Stimulated activated CD4-positive, alpha-beta T cell treated with anti-CD3 and anti-CD28 coated beads, Interleukin-4, amount 100 ng/mL, for 1 hour (primary cell): ENCODE data around the gene TCN1.
"Not testable (repeated sequence)": the region's sequence is repeated elsewhere in the genome, so short reads cannot be mapped to it uniquely, and the experiment has no call there.

Experiments used
- DNase-seq: peaks from one replicate; pipeline ENCODE4 v3.0.0-alpha.2; 2020

Gene TCN1, protein sequence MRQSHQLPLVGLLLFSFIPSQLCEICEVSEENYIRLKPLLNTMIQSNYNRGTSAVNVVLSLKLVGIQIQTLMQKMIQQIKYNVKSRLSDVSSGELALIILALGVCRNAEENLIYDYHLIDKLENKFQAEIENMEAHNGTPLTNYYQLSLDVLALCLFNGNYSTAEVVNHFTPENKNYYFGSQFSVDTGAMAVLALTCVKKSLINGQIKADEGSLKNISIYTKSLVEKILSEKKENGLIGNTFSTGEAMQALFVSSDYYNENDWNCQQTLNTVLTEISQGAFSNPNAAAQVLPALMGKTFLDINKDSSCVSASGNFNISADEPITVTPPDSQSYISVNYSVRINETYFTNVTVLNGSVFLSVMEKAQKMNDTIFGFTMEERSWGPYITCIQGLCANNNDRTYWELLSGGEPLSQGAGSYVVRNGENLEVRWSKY

DNA sequence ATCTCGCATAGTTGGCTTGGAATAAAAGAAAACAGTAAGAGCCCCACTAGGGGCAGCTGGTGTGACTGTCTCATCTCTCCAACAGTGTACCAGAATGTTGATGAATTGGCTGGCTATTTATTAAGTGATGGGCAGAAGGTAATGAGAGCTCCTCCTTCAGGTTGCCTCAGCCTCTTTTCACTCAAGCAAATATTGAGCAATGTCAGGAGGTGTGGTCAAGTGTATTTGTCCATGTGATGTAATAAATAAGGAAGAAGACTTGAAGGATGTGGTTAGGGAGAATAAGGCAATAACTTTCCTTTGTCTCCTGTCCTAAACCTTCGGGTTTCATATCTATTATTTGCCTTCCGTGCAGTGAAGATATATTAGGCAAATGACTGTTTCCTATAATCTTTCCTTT, at the start of gene TCN1:
Gene TCN1 (minus strand): TSS at position 91 of the 400 bp plus-strand sequence. CDS start 17 bp downstream, at position 74.
- DNase-seq: no peak

DNA sequence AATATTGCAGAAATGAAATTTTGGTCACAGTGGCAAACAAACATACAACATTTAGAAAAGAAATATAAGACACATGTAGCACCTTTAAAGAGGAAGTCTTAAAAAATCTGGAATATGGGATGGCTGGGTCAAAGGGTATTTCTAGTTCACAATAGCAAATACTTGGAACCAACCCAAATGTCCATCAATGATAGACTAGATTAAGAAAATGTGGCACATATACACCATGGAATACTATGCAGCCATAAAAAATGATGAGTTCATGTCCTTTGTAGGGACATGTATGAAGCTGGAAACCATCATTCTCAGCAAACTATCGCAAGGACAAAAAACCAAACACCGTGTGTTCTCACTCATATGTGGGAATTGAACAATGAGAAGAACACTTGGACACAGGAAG, 37.3 kb upstream of the TCN1 start:
- not testable (repeated sequence) for DNase-seq

DNA sequence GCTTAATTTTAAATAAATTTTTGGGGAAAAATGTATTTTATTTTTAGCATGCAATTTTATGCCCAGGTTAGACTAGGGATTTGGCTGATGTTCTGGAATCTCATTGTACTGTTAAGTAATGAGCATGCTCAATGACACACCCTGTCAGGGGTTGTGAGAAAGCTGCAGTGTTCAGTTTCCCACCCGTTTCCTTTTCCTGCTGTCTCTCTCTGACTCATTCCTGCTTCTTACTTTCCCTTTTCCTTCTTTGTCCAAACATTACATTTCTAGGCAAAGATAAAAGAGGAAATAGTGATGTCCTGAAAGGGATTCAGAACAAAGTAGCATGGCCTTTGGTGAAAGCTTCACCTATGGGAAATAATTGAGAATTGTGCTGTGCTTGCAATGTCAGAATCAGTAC, 35.0 kb upstream of the TCN1 start:
- DNase-seq: no peak

DNA sequence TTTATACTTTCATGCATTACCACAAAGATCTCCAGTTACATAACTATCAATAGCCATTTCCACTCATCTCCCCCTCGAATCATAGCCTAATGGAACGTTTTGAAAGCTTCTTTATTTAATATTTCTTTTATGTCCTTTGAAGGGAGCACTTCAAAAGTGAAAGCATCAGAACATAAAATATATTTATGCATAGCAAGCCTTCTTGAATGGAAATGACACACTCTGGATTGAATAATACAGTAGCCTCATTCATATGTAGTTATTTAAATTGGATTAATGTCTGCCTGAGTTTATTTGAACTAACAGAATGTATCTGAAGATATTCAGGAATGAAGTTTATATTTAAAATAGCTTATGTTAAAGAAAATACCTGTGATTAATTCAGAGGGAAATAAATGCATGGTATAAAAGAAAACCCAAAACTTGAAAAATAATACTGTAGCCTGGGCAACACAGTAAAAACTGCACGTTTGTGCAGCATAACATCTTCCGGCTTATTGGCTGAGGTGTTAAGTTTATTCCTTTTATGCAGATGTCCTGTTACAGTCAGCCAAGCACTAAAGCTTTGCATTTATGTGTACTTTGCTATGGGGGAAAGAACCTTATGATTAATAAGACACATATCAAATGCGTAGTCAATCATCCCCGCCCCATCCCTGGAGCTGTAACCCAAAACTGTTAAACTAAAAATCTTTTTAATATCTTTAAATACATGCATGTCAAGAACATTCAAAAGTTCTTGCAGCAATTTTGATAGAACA, 34.3 kb upstream of the TCN1 start:
- no peak for DNase-seq

DNA sequence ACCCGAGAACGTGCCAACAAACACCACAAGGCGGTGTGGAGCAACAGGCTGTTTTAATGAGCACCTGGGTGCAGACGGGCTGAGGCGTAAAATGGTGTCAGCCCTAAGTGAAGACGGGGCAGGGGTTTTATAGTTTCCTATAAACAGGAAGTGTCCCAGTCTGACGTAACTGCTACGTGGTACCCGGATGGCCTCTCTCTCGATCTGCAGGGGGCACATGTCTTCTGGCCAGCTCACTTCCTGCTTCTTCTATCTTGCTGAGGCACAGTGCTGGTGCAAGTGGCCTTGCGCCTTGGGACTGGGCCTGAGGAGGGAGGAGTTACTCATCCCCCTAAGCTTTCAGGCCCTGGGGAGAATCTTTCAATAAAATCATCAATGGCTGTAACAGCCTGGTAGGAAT, 33.2 kb upstream of the TCN1 start:
- DNase-seq: no peak

DNA sequence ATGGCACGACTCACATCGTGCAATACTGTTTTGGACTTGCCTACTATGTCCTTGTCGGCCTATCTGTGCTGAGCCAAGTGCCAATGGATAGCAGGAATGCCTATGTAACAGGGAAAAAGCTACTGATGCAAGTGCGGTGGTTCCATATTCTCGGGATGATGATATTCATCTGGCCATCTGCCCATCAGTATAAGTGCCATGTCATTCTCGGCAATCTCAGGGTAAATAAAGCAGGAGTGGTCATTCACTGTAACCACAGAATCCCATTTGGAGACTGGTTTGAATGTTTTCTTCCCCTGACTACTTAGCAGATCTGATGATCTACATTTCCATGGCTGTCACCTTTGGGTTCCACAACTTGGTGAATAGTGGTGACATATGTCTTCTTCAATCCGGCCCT, 32.4 kb upstream of the TCN1 start:
- DNase-seq: no peak

DNA sequence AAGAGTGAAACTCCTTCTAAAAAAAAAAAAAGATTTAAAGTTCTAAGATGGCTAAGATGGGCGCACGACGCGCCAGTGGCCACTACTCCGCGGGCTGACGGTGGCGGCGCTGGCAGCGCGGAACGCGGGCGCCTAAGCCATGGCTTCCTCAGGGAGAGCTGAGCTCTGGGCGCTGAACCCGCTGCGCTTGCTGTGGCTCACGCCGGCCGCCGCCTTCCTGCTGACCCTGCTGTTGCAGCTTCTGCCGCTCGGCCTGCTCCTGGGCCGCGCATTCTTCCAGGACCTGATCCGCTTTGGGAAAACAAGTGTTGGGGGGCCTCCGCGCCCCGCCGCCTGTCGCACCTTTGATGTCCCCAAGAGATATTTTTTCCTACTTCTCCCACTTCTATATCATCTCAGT, 31.8 kb upstream of the TCN1 start:
- DNase-seq: no peak

DNA sequence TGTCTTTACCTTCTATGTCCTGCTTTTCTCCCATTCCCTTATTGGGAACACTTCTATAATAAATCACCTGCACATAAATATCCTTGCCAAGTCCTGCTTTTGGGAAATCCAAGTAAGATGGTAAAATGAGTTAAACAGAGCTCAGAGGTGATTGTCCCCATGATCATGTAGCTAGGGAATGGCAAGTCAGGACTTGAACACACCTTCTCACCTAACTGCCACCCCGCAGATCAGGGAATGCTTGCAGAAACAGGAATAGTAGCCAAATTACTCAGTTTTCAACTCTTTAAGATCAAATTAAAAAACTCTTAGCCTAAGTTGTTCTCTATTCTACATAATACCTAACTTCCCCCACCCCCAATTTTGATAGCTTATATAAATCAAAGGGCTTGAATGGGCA, 28.3 kb upstream of the TCN1 start:
- DNase-seq: no peak

DNA sequence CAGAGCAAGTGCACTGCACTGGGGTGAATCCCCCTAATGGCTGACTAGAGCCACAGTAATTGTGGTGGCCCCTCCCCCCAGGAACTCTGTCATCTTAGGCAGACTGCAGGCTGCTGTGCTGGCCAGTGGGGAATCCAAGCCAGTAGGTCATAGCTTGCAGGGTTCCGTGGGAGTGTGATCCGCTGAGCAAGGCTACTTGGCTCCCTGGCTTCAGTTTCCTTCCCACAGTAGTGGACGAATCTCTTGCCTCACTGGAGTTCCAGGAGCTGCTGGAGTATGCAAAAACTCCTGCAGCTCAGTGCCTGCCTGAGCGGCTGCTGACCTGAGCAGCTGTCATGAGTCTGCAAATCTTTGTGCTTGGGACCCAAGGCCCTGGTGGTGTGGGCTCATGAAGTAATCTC, 25.5 kb upstream of the TCN1 start:
- DNase-seq: no peak

DNA sequence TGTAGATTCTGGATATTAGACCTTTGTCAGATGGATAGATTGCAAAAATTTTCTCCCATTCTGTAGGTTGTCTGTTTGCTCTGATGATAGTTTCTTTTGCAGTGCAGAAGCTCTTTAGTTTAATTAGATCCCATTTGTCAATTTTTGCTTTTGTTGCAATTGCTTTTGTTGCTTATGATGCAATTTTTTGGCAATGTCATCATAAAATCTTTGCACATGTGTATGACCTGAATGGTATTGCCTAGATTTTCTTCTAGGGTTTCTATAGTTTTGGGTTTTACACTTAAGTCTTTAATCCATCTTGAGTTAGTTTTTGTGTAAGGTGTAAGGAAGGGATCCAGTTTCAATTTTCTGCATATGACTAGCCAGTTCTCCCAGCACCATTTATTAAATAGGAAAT, 20.9 kb upstream of the TCN1 start:
- not testable (repeated sequence) for DNase-seq

DNA sequence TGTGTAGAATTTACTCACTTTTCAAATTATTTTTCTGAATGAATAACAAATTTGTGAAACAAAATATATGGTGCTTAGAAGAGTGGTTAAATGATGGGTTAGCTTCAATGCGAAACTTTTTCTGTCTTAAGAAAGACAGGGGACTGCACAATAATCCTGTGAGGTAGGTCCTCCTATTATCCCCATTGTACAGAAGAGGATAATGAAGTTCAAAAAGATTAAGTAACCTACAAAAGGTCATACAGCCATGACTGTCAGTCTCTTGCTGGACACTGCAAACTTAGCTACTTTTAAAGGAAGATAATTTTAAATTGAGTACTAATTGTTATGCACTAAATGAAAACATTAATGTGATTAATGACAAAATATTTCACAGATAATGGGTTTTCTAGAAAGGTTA, 17.3 kb upstream of the TCN1 start:
- no peak for DNase-seq

DNA sequence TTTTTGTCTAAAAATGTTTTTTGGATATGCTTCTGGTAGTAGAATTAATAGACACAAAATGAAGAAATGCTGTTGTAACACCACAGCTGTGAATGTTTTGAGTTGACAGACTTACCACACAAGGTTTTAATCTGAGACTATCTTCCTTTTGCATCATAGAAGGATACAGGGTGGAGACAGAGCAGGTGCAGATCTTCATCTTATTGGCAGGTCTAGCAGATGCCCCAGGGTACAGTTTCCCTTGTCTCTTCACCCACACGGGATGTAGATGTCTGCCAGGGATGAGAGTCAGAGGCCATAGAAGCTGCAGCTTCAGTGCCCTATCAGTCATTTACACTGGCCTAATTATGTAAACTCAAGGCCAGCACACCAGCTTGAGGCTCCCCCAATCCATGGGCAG, 13.3 kb upstream of the TCN1 start:
- no peak for DNase-seq

DNA sequence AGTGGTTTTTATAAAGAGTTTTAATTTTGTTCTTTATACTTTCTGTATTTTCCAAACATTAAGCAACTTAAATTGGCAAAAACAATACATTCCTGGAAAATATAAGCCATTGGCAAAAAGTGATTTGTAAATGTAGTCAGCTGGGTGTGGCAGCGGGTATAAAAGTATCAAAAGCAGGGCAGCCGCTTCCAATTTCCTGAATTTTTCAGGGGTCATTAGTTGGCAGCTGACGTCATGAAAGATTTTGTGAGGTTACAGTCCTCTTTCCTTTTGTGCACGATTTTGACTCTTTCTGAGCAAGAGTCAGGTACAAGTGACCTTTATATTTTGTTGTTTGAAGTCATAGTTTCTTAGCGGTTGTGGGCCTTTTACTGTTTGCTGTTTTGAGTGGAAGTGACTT, 12.3 kb upstream of the TCN1 start, which contains the start of gene OOSP3:
Gene OOSP3 (plus strand): TSS at position 208 of the 400 bp plus-strand sequence. CDS start 27 bp downstream, at position 235.
- DNase-seq: no peak

DNA sequence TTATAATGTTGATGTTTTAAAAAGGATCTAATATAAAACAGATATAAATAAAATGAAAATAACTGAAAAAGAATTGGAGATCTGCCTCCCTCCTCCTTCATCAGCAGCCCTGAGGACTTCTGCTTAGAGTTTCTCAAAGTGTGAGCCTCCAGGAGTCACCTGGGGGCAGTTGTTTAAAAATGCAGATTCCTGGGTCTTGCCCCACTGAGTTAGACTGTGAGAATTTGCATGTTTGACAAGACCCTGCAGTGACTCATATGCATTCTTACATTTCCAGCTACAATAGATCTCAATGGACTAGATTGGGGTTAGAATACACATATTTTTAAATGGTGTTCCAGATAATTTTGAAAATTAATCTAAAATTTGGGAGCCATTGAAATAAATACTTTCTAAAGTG, 11.5 kb upstream of the TCN1 start:
- DNase-seq: no peak

DNA sequence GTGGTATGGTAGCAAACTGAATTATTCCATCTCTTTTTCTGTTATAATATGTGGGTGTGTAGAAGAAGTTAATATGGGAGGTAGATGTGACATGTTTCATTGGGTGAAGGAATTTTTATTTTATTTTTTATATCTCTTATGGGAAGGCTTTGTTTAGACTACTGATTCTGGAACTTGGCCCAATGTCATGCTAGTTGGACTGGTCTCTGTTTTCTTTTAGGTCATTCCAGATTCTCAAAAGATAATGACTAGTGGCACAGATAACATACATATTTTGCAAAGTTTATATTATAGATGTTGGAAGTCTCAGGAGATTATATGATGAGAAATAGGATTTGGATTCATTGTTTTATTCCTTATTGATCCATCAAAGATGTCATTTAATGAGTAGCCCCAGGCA, 11.0 kb upstream of the TCN1 start:
- no peak for DNase-seq

DNA sequence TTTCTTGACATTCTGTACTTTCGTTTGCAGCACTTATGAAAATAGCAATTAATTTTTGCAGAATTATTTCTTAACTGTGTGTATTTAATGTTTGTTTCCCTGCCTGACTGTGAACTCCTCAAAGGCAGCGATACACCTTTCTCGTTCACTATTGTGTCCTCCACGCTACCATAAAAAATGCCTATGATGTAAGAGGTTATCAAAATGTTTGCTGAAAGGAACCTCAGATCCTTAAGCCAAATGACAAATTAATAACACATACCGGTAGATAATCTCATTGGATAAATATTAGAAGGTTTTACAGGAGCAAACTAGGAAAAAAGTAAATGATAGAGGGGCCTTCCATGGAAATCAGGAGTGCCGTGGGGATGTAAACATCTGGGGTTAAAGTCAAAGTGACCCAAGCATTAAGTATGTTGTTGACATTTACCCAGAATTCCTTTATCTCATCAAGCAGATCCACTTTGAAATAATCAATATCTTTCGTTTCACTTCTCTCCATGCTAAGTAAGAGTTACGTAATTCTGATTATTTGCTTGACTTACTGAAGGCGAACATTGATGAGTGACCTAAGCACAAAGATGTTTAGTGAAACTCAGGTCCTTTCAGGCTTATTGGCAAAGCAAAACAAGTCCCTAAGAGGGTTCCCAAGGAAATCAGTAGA, 9.7 kb upstream of the TCN1 start:
- DNase-seq: no peak

DNA sequence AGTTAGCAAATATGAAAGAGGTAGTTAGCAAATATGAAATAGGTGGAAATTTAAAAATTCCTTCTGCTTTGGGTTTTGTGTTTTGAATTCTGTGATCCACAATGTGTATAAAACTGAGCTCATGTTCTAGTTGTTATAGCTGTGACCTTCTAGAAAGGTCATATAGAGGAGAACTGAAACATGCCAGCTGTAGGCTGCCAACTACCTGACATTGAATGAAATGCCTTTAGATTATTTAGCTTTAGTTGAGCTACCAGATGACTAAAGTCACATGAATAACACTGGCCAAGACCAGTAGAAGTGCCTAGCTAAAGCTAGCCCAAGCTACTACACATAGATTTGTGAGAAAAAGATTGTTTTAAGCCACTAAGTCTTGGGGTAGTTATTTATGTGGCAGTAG, 5.8 kb upstream of the TCN1 start:
- DNase-seq: no peak

DNA sequence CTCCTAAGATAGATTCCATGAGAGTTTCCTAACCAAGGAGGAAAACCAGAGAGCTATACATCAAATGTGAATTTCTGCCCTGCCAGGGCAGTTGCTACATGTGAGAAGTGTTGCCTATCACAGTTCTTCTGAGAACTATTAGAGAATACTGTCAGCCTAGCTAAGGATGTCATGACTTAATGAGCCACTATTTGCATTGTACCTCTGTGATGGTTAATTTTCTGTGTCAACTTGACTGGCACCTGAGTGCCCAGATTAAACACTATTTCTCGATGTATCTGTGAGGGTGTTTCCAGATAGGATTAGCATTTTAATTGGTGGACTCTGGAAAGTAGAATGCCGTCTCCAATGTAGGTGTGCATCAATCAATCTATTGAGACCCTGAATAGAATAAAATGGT, 1.7 kb upstream of the TCN1 start:
- no peak for DNase-seq

DNA sequence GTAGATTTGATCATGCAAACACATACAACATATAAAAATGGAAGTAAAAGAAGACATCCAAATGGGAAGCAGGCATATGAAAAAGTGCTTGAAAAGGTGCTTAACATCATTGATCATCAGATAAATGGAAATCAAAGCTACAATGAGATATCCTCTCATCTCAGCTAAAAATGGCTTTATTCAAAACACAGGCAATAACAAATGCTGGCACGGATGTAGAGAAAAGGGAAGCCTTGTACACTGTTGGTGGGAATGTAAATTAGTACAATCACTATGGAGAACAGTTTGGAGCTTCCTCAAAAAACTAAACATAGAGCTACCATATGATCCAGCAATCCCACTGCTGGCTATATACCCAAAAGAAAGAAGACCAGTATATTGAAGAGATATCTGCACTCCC, 549 bp upstream of the TCN1 start:
- DNase-seq: no peak

DNA sequence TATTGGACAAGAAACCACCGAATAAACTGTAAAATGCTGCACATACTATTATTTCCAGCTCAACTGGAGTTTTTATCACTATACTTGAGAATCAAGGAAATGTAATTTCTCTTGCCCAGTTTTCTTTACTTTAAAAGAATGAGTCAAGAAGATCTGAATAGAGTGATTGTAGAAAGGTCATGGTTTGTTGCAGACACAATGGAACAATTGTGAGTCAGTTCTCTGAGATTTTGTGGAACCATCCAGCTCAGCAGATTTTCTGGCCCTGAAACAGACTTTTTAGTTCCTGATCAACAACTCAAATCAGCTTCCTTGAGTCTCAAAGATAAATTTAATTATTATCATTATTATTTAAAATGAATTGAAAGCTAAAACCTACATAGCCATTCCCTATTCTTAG, 1.3 kb downstream of the TCN1 start:
- DNase-seq: no peak

DNA sequence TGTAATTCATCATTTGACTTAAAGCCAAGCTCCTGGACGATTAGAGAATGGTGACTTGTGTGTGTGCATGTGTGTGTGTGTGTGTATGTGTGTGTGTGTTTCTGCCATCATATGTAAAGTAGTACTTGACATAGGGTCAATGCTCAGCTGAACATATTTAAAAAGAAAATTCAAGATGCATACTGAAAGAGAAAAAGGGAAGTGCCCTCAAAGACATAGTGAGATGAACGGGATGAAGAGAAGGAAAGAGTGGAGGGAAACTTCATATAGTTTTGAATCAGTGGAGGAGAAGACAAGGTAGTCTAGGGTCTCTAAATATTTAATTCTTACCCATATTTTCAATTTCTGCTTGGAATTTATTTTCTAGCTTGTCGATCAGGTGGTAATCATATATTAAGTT, 4.0 kb downstream of the TCN1 start:
- no peak for DNase-seq

DNA sequence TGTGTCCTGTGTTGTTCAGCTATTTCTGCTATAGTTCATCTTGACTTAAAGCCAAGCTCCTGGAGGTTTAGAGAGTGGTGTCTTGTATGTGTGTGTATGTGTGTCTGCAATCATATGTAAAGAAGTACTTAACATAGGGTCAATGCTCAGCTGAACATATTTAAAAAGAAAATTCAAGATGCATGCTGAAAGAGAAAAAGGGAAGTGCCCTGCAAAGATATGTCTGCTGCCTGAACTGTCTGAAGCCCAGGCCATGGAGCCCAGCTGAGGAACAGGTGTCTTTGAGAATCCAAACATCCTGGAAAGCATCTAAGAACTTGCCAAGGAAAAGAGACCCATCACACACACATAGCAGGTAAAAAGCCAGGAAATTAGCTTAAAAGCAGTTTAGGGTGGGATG, 6.6 kb downstream of the TCN1 start:
- DNase-seq: no peak
